DND-41 (cell line): ENCODE results near the gene KLHL24.

Experiments
- EZH2 ChIP-seq: IDR thresholded peaks from 3 replicates; pipeline ENCODE4 v1.6.1; 2012; ENCODE audit warnings: borderline replicate concordance, low read depth, mild to moderate bottlenecking, moderate library complexity, low read length, inconsistent platforms; ENCODE audit not compliant: severe bottlenecking
- TF ChIP-seq, protein P1 (sequence below): IDR thresholded peaks from 2 replicates; pipeline ENCODE4 v1.5.1; 2012; ENCODE audit warnings: borderline replicate concordance, low read length, moderate library complexity, mild to moderate bottlenecking; ENCODE audit not compliant: poor library complexity, severe bottlenecking; ENCODE audit errors: extremely low read depth

DNA sequence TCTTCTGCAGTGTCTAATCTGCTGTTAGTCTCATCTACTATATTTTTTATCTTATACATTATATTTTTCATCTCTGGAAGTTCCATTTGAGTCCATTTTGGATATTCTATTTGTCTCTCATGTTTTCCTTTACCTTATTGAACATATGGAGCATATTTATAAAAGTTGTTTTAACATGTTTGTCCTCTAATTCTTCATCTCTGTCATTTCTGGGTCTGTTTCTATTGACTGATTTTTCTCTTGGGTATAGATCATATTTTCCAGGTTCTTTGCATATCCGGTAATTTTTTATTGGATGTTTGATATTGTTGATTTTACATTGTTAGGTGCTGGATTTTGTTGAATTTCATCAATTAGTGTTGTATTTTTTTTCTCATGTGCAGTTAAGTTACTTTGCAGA lies 37.5 kb upstream of the KLHL24 start:
- no peak for TF ChIP-seq EZH2
- TF ChIP-seq, protein P1, sequence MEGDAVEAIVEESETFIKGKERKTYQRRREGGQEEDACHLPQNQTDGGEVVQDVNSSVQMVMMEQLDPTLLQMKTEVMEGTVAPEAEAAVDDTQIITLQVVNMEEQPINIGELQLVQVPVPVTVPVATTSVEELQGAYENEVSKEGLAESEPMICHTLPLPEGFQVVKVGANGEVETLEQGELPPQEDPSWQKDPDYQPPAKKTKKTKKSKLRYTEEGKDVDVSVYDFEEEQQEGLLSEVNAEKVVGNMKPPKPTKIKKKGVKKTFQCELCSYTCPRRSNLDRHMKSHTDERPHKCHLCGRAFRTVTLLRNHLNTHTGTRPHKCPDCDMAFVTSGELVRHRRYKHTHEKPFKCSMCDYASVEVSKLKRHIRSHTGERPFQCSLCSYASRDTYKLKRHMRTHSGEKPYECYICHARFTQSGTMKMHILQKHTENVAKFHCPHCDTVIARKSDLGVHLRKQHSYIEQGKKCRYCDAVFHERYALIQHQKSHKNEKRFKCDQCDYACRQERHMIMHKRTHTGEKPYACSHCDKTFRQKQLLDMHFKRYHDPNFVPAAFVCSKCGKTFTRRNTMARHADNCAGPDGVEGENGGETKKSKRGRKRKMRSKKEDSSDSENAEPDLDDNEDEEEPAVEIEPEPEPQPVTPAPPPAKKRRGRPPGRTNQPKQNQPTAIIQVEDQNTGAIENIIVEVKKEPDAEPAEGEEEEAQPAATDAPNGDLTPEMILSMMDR, result no peak
